Left ventricle myocardium inferior (tissue), 1 donor: Measurements from ENCODE around the gene RERE. TPM values are rescaled to one million over a fixed set of nuclear protein-coding genes. Genes with fewer than 3 reads are reported as not detected.

Experiments
- DNase-seq: peaks from one replicate; pipeline ENCODE4 v3.0.0-alpha.2; 2020
- H3K27ac ChIP-seq: fragments of 200-600 bp; replicated peaks from 2 replicates; pipeline ENCODE4 v1.8.0; 2021
- H3K27me3 ChIP-seq: fragments of 200-600 bp; 2 replicates; pipeline ENCODE4 v1.8.0; 2021; ENCODE audit warnings: low read depth
- H3K36me3 ChIP-seq: fragments of 200-600 bp; 2 replicates; pipeline ENCODE4 v1.8.0; 2021
- H3K4me1 ChIP-seq: fragments of 200-600 bp; 2 replicates; pipeline ENCODE4 v1.8.0; 2021
- H3K4me3 ChIP-seq: fragments of 200-600 bp; 2 replicates; pipeline ENCODE4 v1.8.0; 2021; ENCODE audit warnings: mild to moderate bottlenecking, moderate library complexity
- H3K9me3 ChIP-seq: fragments of 200-600 bp; replicated peaks from 2 replicates; pipeline ENCODE4 v1.8.0; 2021
- intact Hi-C: fragments of 100-400 bp; cut with micrococcal nuclease; formaldehyde crosslinking; loops from one replicate; pipeline ENCODE4 v1.11.0; 2022
- total RNA-seq: library from RNA; stranded (reverse); fragmentation: NEBNext Ultra II Directional; extraction: Animal tissue kit (Norgen Biotek cat#: 25700); gene quantifications from one replicate; pipeline ENCODE4 v1.2.1, GENCODE V29; 2021
- TF ChIP-seq, protein P1 (sequence below): fragments of 200-600 bp; IDR thresholded peaks from 2 replicates; pipeline ENCODE4 v1.8.0; 2021; ENCODE audit warnings: antibody characterized with exemption, mild to moderate bottlenecking, borderline replicate concordance
- donor health status: DM: no; HTN: yes; CAD: no; lungs with severe emphysema.

RERE gene
- total RNA-seq, 1 donor from 2014 or later: 141 TPM

- no peaks in the 10 kb centered on the region for H3K36me3 ChIP-seq
- TF ChIP-seq, protein P1, sequence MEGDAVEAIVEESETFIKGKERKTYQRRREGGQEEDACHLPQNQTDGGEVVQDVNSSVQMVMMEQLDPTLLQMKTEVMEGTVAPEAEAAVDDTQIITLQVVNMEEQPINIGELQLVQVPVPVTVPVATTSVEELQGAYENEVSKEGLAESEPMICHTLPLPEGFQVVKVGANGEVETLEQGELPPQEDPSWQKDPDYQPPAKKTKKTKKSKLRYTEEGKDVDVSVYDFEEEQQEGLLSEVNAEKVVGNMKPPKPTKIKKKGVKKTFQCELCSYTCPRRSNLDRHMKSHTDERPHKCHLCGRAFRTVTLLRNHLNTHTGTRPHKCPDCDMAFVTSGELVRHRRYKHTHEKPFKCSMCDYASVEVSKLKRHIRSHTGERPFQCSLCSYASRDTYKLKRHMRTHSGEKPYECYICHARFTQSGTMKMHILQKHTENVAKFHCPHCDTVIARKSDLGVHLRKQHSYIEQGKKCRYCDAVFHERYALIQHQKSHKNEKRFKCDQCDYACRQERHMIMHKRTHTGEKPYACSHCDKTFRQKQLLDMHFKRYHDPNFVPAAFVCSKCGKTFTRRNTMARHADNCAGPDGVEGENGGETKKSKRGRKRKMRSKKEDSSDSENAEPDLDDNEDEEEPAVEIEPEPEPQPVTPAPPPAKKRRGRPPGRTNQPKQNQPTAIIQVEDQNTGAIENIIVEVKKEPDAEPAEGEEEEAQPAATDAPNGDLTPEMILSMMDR: no peak
- intact Hi-C loops: no loop called here
- H3K27me3 ChIP-seq: no peaks in the 10 kb centered on the region
- H3K27ac ChIP-seq: no peak overlapping the region
- peaks cover 22% of the 10 kb centered on the region for H3K4me1 ChIP-seq
- H3K4me3 ChIP-seq: no peak overlapping the region
- DNase-seq: no peak
- H3K9me3 ChIP-seq: no peaks in the 10 kb centered on the region
Measured at GRCh38 chr1:8607906-8608305, 209.5 kb downstream of the RERE start.

GRCh38 chr1:8604041-8604945 is 213.1 kb downstream of the RERE start:
- intact Hi-C loops: no loop called here
- no peaks in the 10 kb centered on the region for H3K27me3 ChIP-seq

GRCh38 chr1:8603220-8603616 is 214.2 kb downstream of the RERE start:
- Histone ChIP-seq H3K9me3 (no peaks in the 10 kb centered on the region), H3K4me3 (no peak overlapping the region), H3K27me3 (no peaks in the 10 kb centered on the region), H3K36me3 (no peaks in the 10 kb centered on the region), H3K4me1 (peaks cover 38% of the 10 kb centered on the region), H3K27ac (no peak overlapping the region)
- DNase-seq: no peak
- intact Hi-C loops: no loop called here
- TF ChIP-seq, protein P1: no peak

More at GRCh38 chr1:8604041-8604945, 213.1 kb downstream of the RERE start:
- H3K36me3 ChIP-seq: no peaks in the 10 kb centered on the region
- H3K4me1 ChIP-seq: peaks cover 27% of the 10 kb centered on the region
- no peak for DNase-seq
- H3K27ac ChIP-seq: peak overlapping the region; percentile 16
- TF ChIP-seq, protein P1: no peak
- no peaks in the 10 kb centered on the region for H3K9me3 ChIP-seq
- H3K4me3 ChIP-seq: no peak overlapping the region

- Histone ChIP-seq H3K27ac (no peak overlapping the region), H3K36me3 (no peaks in the 10 kb centered on the region), H3K4me3 (no peak overlapping the region), H3K27me3 (no peaks in the 10 kb centered on the region), H3K4me1 (peaks cover 43% of the 10 kb centered on the region), H3K9me3 (no peaks in the 10 kb centered on the region)
- intact Hi-C loops: no loop called here
- TF ChIP-seq, protein P1: no peak
- DNase-seq: no peak
Measured at GRCh38 chr1:8602471-8603219, 214.8 kb downstream of the RERE start.

DNA sequence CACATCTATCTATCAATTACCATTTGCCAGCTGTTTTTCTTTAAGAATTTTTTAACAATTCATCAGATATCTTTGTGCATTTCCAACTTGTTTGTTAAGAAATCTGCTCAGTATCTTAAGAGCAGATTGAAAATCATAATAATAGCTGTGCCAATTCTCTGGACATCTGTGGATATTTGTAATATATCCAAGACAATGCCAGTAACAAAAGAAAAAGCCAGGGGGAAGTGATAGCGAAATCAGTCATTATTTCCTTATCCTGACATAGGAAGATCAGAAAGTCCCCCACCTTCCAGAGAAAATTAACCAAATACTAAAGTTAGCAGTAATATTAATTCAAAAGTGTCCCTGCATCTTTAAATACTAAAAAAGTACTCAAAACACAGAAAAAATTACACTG is 217.1 kb downstream of the RERE start:
- TF ChIP-seq, protein P1: no peak
- no peaks in the 10 kb centered on the region for H3K27me3 ChIP-seq
- H3K36me3 ChIP-seq: no peaks in the 10 kb centered on the region
- DNase-seq: no peak
- H3K27ac ChIP-seq: peak overlapping the region; percentile 53
- intact Hi-C loops: no loop called here
- no peak overlapping the region for H3K4me3 ChIP-seq
- no peaks in the 10 kb centered on the region for H3K9me3 ChIP-seq
- peaks cover 64% of the 10 kb centered on the region for H3K4me1 ChIP-seq
